CD4-positive, alpha-beta memory T cell (primary cell): Measurements from ENCODE around the gene VTI1A. TPM values are rescaled to one million over a fixed set of nuclear protein-coding genes. Genes with fewer than 3 reads are reported as not detected.
"Not testable (repeated sequence)": the region's sequence is repeated elsewhere in the genome, so short reads cannot be mapped to it uniquely, and the experiment has no call there.

ENCODE experiments used
- CTCF ChIA-PET: fragments of 350-600 bp; sonication (Branson Sonifier 250); formaldehyde crosslinking; loops from one replicate; lab custom pipeline; 2021; ENCODE audit warnings: inconsistent platforms; ENCODE audit not compliant: partially characterized antibody; lab: Charles Lee
- POLR2A ChIA-PET: fragments of 350-600 bp; sonication (Branson Sonifier 250); formaldehyde crosslinking; loops from one replicate; lab custom pipeline; 2021; ENCODE audit not compliant: partially characterized antibody; lab: Charles Lee
- DNase-seq, 5 donors: peaks; one replicate each; pipeline versions ENCODE4 v3.0.0 to v3.0.0-alpha.2; 2020 to 2022; ENCODE audit warnings: mixed read lengths in 1 of 5
- H3K27ac ChIP-seq: one replicate; pipeline ENCODE4 v1.7.0; 2013; ENCODE audit warnings: low read depth, low read length
- H3K27me3 ChIP-seq: 2 replicates; pipeline ENCODE4 v1.7.0; 2013; ENCODE audit warnings: mild to moderate bottlenecking, low read length, moderate library complexity; ENCODE audit not compliant: insufficient read depth
- H3K36me3 ChIP-seq: 2 replicates; pipeline ENCODE4 v1.7.0; 2013; ENCODE audit warnings: mild to moderate bottlenecking, low read length, moderate library complexity; ENCODE audit not compliant: insufficient read depth
- H3K4me1 ChIP-seq: 2 replicates; pipeline ENCODE4 v1.7.0; 2013; ENCODE audit warnings: mild to moderate bottlenecking, low read length, moderate library complexity; ENCODE audit not compliant: insufficient read depth
- H3K4me3 ChIP-seq, 2 donors: one replicate each; pipeline ENCODE4 v1.7.0; 2013; ENCODE audit warnings: low read length in 2 of 2, mild to moderate bottlenecking in 1 of 2
- H3K9me3 ChIP-seq, 2 donors: one replicate each; pipeline ENCODE4 v1.7.0; 2013; ENCODE audit warnings: low read length in 2 of 2, control low read depth in 1 of 2; ENCODE audit not compliant: control insufficient read depth in 1 of 2
- H3K27ac Mint-ChIP-seq, 7 donors: one replicate each; pipeline ENCODE4 v1.8.0; 2020 to 2021; ENCODE audit warnings: mixed read lengths in 7 of 7, mild to moderate bottlenecking in 6 of 7, inconsistent platforms in 3 of 7, moderate library complexity in 3 of 7
- H3K27me3 Mint-ChIP-seq, 2 donors: one replicate each; pipeline ENCODE4 v1.8.0; 2020 to 2021; ENCODE audit warnings: mixed read lengths in 2 of 2
- H3K36me3 Mint-ChIP-seq, 2 donors: one replicate each; pipeline ENCODE4 v1.8.0; 2020 to 2021; ENCODE audit warnings: mixed read lengths in 2 of 2, inconsistent platforms in 1 of 2, mild to moderate bottlenecking in 1 of 2
- H3K4me1 Mint-ChIP-seq, 4 donors: one replicate each; pipeline ENCODE4 v1.8.0; 2020 to 2021; ENCODE audit warnings: mixed read lengths in 4 of 4, mild to moderate bottlenecking in 1 of 4
- H3K4me3 Mint-ChIP-seq, 8 donors: one replicate each; pipeline ENCODE4 v1.8.0; 2020 to 2021; ENCODE audit warnings: mixed read lengths in 8 of 8, mild to moderate bottlenecking in 7 of 8, moderate library complexity in 6 of 8, inconsistent platforms in 3 of 8
- H3K9me3 Mint-ChIP-seq, 8 donors: one replicate each; pipeline ENCODE4 v1.8.0; 2020 to 2021; ENCODE audit warnings: mixed read lengths in 8 of 8, mild to moderate bottlenecking in 5 of 8, inconsistent platforms in 3 of 8, moderate library complexity in 1 of 8
- intact Hi-C: fragments of 100-400 bp; cut with micrococcal nuclease; formaldehyde crosslinking; loops from one replicate; pipeline ENCODE4 v1.15.1; 2023
- polyA plus RNA-seq, 2 donors: library from polyadenylated mRNA; unstranded; fragments of 300-500 nt; fragmentation: Illumina TruSeq; gene quantifications; one replicate each; pipeline ENCODE4 v1.2.3, GENCODE V29; 2021
- total RNA-seq, 2 experiments: library from RNA; stranded (reverse); gene quantifications; one replicate each; pipeline ENCODE4 v1.2.3, GENCODE V29; 2021

VTI1A gene
- total and polyA plus RNA-seq, 4 experiments from 2014 or later: 24.4 to 48.5 (median 40.0) TPM

GRCh38 chr10:112852306-112852705 is 405.3 kb downstream of the VTI1A start:
- H3K27me3 ChIP-seq: no peaks in the 10 kb centered on the region
- H3K36me3 Mint-ChIP-seq: peaks cover 2 to 5% of the 10 kb centered on the region in 2 donors
- H3K4me3 Mint-ChIP-seq: no peak overlapping the region
- H3K4me1 ChIP-seq: no peaks in the 10 kb centered on the region
- no peaks in the 10 kb centered on the region for H3K9me3 ChIP-seq
- intact Hi-C loops: no loop called here
- H3K9me3 Mint-ChIP-seq: peaks cover 0 to 18% (median 10%) of the 10 kb centered on the region in 8 donors
- H3K27me3 Mint-ChIP-seq: no peaks in the 10 kb centered on the region
- DNase-seq: no peak
- no peak overlapping the region for H3K27ac Mint-ChIP-seq
- no peaks in the 10 kb centered on the region for H3K36me3 ChIP-seq
- no peak overlapping the region for H3K4me3 ChIP-seq
- no peak overlapping the region for H3K27ac ChIP-seq
- POLR2A ChIA-PET: no interaction called here
- CTCF ChIA-PET: no interaction called here
- no peaks in the 10 kb centered on the region for H3K4me1 Mint-ChIP-seq

- Histone ChIP-seq H3K36me3 (no peaks in the 10 kb centered on the region), H3K4me3 (no peak overlapping the region), H3K9me3 (no peaks in the 10 kb centered on the region), H3K4me1 (no peaks in the 10 kb centered on the region), H3K27me3 (no peaks in the 10 kb centered on the region), H3K27ac (no peak overlapping the region)
- H3K4me3 Mint-ChIP-seq: no peak overlapping the region
- no peak for DNase-seq
- no peaks in the 10 kb centered on the region for H3K4me1 Mint-ChIP-seq
- POLR2A ChIA-PET: no interaction called here
- CTCF ChIA-PET: no interaction called here
- H3K27ac Mint-ChIP-seq: no peak overlapping the region
- H3K9me3 Mint-ChIP-seq: peaks cover 0 to 7% (median 3%) of the 10 kb centered on the region in 8 donors
- H3K27me3 Mint-ChIP-seq: no peaks in the 10 kb centered on the region
- peaks cover 0 to 5% of the 10 kb centered on the region in 2 donors for H3K36me3 Mint-ChIP-seq
- intact Hi-C loops: no loop called here
These were observed 408.1 kb downstream of the VTI1A start for GRCh38 chr10:112855134-112855533.

- Histone ChIP-seq H3K4me3 (no peak overlapping the region), H3K4me1 (no peaks in the 10 kb centered on the region), H3K27ac (no peak overlapping the region), H3K36me3 (no peaks in the 10 kb centered on the region), H3K27me3 (no peaks in the 10 kb centered on the region), H3K9me3 (no peaks in the 10 kb centered on the region)
- H3K4me3 Mint-ChIP-seq: no peak overlapping the region
- intact Hi-C loops: no loop called here
- ChIA-PET CTCF (no interaction called here), POLR2A (no interaction called here)
- no peak for DNase-seq
- no peaks in the 10 kb centered on the region for H3K27me3 Mint-ChIP-seq
- H3K4me1 Mint-ChIP-seq: no peaks in the 10 kb centered on the region
- peaks cover 0 to 8% (median 4%) of the 10 kb centered on the region in 8 donors for H3K9me3 Mint-ChIP-seq
- H3K27ac Mint-ChIP-seq: no peak overlapping the region
- H3K36me3 Mint-ChIP-seq: peaks cover 0 to 5% of the 10 kb centered on the region in 2 donors
These were observed 410.5 kb downstream of the VTI1A start for GRCh38 chr10:112857493-112857892.

- Histone ChIP-seq H3K27me3 (no peaks in the 10 kb centered on the region), H3K4me1 (no peaks in the 10 kb centered on the region), H3K4me3 (no peak overlapping the region), H3K27ac (no peak overlapping the region), H3K9me3 (no peaks in the 10 kb centered on the region), H3K36me3 (no peaks in the 10 kb centered on the region)
- Mint-ChIP-seq H3K4me1 (no peaks in the 10 kb centered on the region), H3K36me3 (peaks cover 3 to 9% of the 10 kb centered on the region in 2 donors), H3K4me3 (no peak overlapping the region), H3K27me3 (no peaks in the 10 kb centered on the region), H3K27ac (no peak overlapping the region), H3K9me3 (peaks cover 2 to 18% (median 7%) of the 10 kb centered on the region in 8 donors)
- intact Hi-C loops: no loop called here
- no peak for DNase-seq
- ChIA-PET POLR2A (no interaction called here), CTCF (no interaction called here)
These were observed 412.1 kb downstream of the VTI1A start for GRCh38 chr10:112858986-112859651.

GRCh38 chr10:112859793-112860192 is 412.8 kb downstream of the VTI1A start:
- no peaks in the 10 kb centered on the region for H3K4me1 ChIP-seq
- H3K27me3 ChIP-seq: no peaks in the 10 kb centered on the region
- no peaks in the 10 kb centered on the region for H3K36me3 ChIP-seq
- ChIA-PET POLR2A (no interaction called here), CTCF (no interaction called here)
- intact Hi-C loops: no loop called here
- no peaks in the 10 kb centered on the region for H3K4me1 Mint-ChIP-seq
- H3K27ac Mint-ChIP-seq: no peak overlapping the region
- H3K9me3 ChIP-seq: no peaks in the 10 kb centered on the region
- no peaks in the 10 kb centered on the region for H3K27me3 Mint-ChIP-seq
- no peak overlapping the region for H3K27ac ChIP-seq
- H3K36me3 Mint-ChIP-seq: peaks cover 3 to 9% of the 10 kb centered on the region in 2 donors
- H3K9me3 Mint-ChIP-seq: peaks cover 2 to 20% (median 11%) of the 10 kb centered on the region in 8 donors
- no peak for DNase-seq
- no peak overlapping the region for H3K4me3 Mint-ChIP-seq
- no peak overlapping the region for H3K4me3 ChIP-seq

- POLR2A ChIA-PET, CTCF ChIA-PET: not testable (repeated sequence)
These were observed 416.4 kb downstream of the VTI1A start for GRCh38 chr10:112863461-112863860.

More at GRCh38 chr10:112863461-112863860, 416.4 kb downstream of the VTI1A start:
- H3K36me3 ChIP-seq, intact Hi-C loops, H3K9me3 ChIP-seq, H3K27ac ChIP-seq, H3K27me3 Mint-ChIP-seq, H3K36me3 Mint-ChIP-seq, H3K4me3 Mint-ChIP-seq, H3K4me1 Mint-ChIP-seq, H3K27ac Mint-ChIP-seq, DNase-seq, H3K4me3 ChIP-seq, H3K27me3 ChIP-seq, H3K4me1 ChIP-seq: not testable (repeated sequence)
- H3K9me3 Mint-ChIP-seq: peaks cover 3 to 24% (median 12%) of the 10 kb centered on the region in 8 donors
